Activated naive CD8-positive, alpha-beta T cell treated with anti-CD3 and anti-CD28 coated beads, Interleukin-2, amount 50 U/mL, for 24 hours (primary cell): ENCODE results near the gene LDLRAD3.

ENCODE experiments used
- ATAC-seq: fragments of 150-1000 bp; cut with Tn5 transposase; one replicate; pipeline ENCODE4 v1.10.0; 2021
- DNase-seq: peaks from one replicate; pipeline ENCODE4 v3.0.0; 2021
- H3K27ac Mint-ChIP-seq: one replicate; pipeline ENCODE4 v1.8.0; 2021; ENCODE audit warnings: mild to moderate bottlenecking, mixed read lengths
- H3K27me3 Mint-ChIP-seq: one replicate; pipeline ENCODE4 v1.8.0; 2021; ENCODE audit warnings: mixed read lengths
- H3K36me3 Mint-ChIP-seq: one replicate; pipeline ENCODE4 v1.8.0; 2021; ENCODE audit warnings: low read depth, mixed read lengths
- H3K4me1 Mint-ChIP-seq: one replicate; pipeline ENCODE4 v1.8.0; 2021; ENCODE audit warnings: mixed read lengths
- H3K4me3 Mint-ChIP-seq: one replicate; pipeline ENCODE4 v1.8.0; 2021; ENCODE audit warnings: mild to moderate bottlenecking, moderate library complexity, mixed read lengths
- H3K9me3 Mint-ChIP-seq: one replicate; pipeline ENCODE4 v1.8.0; 2021; ENCODE audit warnings: mixed read lengths

LDLRAD3 gene

GRCh38 chr11:36264011-36264972 lies 320.4 kb downstream of the LDLRAD3 start:
- Mint-ChIP-seq H3K4me1 (no peaks in the 10 kb centered on the region), H3K27ac (no peak overlapping the region), H3K36me3 (no peaks in the 10 kb centered on the region), H3K27me3 (peaks cover 3% of the 10 kb centered on the region), H3K4me3 (no peak overlapping the region), H3K9me3 (no peaks in the 10 kb centered on the region)
- ATAC-seq (no peak), DNase-seq (no peak)

GRCh38 chr11:36264973-36265344 lies 321.1 kb downstream of the LDLRAD3 start:
- Mint-ChIP-seq H3K4me1 (no peaks in the 10 kb centered on the region), H3K27ac (no peak overlapping the region), H3K4me3 (no peak overlapping the region), H3K9me3 (no peaks in the 10 kb centered on the region), H3K36me3 (no peaks in the 10 kb centered on the region), H3K27me3 (peaks cover 2% of the 10 kb centered on the region)
- ATAC-seq (no peak), DNase-seq (no peak)

DNA sequence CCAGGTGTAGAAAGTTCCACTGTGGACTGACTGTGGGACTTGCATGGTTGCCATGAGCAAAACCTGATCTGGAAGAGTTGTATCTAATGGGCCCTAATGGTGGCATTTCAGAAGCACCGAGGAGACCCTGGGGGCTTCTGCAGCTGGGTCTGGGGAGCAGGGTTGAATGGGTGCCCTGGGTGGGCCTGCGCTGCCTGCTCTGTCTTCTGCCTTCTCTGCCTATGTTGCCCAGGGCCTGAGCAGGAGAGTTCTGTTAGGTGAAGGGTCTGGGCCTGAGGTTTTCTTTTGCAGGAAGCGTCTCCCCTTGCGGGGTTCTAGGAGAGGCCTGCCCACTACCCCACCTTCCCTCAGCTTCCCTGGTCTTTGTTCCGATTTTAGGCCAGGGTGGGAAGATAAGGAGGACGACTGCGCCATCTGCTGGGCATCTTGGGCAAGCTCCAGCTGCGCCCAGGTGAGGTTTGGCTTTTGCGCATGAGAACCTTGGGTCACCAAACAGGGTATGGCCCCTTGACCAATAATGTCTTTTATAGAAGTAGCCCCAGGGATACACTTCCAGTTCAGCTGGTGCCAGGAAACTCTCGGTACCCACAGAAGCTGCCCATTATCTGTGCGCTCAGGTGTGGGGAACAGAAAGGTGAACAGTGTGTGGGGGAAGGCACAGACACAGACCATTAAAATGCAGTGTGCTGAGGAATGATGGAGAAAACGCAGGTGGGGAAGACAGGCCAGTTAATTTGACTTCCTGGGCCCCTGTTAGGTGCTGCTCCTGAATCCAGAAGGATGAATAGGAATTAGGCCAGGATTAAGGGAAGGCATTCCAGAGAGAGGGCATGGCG lies 322.1 kb downstream of the LDLRAD3 start:
- Mint-ChIP-seq H3K27me3 (peaks cover 2% of the 10 kb centered on the region), H3K27ac (no peak overlapping the region), H3K9me3 (no peaks in the 10 kb centered on the region), H3K4me1 (no peaks in the 10 kb centered on the region), H3K4me3 (no peak overlapping the region), H3K36me3 (no peaks in the 10 kb centered on the region)
- peak; percentile 67 for DNase-seq
- peak; percentile 35 for ATAC-seq

DNA sequence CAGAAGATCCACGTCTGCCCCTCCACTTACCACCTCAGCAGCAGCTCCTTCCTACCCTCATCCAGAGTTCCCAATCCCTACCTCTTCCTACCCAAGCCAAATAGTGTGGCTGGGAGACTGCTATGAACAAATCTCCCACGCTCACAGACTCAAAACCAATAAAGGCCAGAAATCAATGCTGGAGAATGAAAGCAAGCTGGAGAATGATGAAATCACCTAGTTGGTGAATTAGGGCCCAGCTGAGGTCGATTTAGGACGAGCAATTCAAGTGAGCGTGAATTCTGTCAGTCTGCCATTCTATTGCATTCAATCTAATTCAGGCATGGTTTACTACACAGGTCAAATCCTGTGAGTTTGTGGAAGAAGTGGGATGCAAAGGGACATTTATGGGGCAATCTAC lies 322.9 kb downstream of the LDLRAD3 start:
- H3K27ac Mint-ChIP-seq: no peak overlapping the region
- no peaks in the 10 kb centered on the region for H3K9me3 Mint-ChIP-seq
- H3K27me3 Mint-ChIP-seq: peaks cover 2% of the 10 kb centered on the region
- DNase-seq: no peak
- H3K36me3 Mint-ChIP-seq: no peaks in the 10 kb centered on the region
- no peak for ATAC-seq
- no peak overlapping the region for H3K4me3 Mint-ChIP-seq
- no peaks in the 10 kb centered on the region for H3K4me1 Mint-ChIP-seq

GRCh38 chr11:36268337-36268985 lies 324.6 kb downstream of the LDLRAD3 start:
- ATAC-seq (no peak), DNase-seq (no peak)
- H3K9me3 Mint-ChIP-seq: no peaks in the 10 kb centered on the region
- H3K4me1 Mint-ChIP-seq: no peaks in the 10 kb centered on the region
- H3K27me3 Mint-ChIP-seq: no peaks in the 10 kb centered on the region
- H3K4me3 Mint-ChIP-seq: no peak overlapping the region
- no peak overlapping the region for H3K27ac Mint-ChIP-seq
- peaks cover 13% of the 10 kb centered on the region for H3K36me3 Mint-ChIP-seq

DNA sequence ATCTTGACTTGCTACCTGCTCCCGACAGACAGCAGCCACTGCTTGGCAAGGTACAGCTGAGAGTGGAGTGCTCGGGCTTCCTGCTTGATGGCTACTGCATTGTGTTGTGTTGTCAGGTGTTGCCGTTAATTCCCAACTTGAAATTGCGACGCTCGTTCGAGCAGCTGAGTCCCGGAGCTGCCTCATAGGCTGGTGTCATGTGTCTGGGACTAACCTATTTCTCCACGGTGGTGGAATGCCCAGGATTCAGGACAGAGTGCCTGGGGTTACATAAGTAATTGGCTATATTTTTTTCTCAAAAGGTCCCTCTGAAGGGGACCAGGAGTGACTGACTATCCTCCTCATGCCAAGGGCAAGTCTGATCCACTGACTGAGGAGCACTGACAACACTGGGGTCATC lies 326.8 kb downstream of the LDLRAD3 start:
- Mint-ChIP-seq H3K9me3 (no peaks in the 10 kb centered on the region), H3K27ac (no peak overlapping the region), H3K27me3 (no peaks in the 10 kb centered on the region), H3K4me1 (no peaks in the 10 kb centered on the region), H3K36me3 (peaks cover 21% of the 10 kb centered on the region), H3K4me3 (no peak overlapping the region)
- no peak for ATAC-seq
- DNase-seq: no peak

- Mint-ChIP-seq H3K9me3 (no peaks in the 10 kb centered on the region), H3K36me3 (peaks cover 22% of the 10 kb centered on the region), H3K27ac (no peak overlapping the region), H3K4me3 (no peak overlapping the region), H3K4me1 (no peaks in the 10 kb centered on the region), H3K27me3 (no peaks in the 10 kb centered on the region)
- ATAC-seq (no peak), DNase-seq (no peak)
Measured at GRCh38 chr11:36271794-36272407, 328.0 kb downstream of the LDLRAD3 start.

GRCh38 chr11:36273110-36273509 lies 329.2 kb downstream of the LDLRAD3 start:
- Mint-ChIP-seq H3K27me3 (no peaks in the 10 kb centered on the region), H3K27ac (no peak overlapping the region), H3K36me3 (peaks cover 23% of the 10 kb centered on the region), H3K4me1 (no peaks in the 10 kb centered on the region), H3K4me3 (no peak overlapping the region), H3K9me3 (no peaks in the 10 kb centered on the region)
- DNase-seq: no peak
- ATAC-seq: no peak

DNA sequence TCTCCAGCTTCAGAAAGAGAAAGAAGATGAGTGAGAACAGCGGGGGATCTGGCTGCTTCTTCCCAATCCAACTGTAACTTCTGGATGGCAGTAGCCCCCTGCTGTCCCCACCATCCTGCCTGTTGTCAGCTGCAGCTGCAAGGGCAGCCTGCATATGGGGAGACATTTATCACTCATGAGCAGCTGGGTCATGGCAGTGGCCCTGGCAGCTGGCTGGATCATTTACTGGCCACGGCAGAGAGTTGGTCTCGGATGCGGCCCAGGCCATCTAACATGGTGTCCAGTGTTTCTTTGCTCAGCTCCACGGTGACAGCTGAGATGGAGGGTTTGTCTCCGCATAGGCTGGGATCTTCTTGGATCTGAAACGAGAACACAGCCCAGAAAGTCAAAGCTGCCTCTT lies 330.6 kb downstream of the LDLRAD3 start:
- no peak overlapping the region for H3K4me3 Mint-ChIP-seq
- peaks cover 23% of the 10 kb centered on the region for H3K36me3 Mint-ChIP-seq
- no peaks in the 10 kb centered on the region for H3K27me3 Mint-ChIP-seq
- no peak for DNase-seq
- no peaks in the 10 kb centered on the region for H3K4me1 Mint-ChIP-seq
- no peak for ATAC-seq
- H3K9me3 Mint-ChIP-seq: no peaks in the 10 kb centered on the region
- H3K27ac Mint-ChIP-seq: no peak overlapping the region

DNA sequence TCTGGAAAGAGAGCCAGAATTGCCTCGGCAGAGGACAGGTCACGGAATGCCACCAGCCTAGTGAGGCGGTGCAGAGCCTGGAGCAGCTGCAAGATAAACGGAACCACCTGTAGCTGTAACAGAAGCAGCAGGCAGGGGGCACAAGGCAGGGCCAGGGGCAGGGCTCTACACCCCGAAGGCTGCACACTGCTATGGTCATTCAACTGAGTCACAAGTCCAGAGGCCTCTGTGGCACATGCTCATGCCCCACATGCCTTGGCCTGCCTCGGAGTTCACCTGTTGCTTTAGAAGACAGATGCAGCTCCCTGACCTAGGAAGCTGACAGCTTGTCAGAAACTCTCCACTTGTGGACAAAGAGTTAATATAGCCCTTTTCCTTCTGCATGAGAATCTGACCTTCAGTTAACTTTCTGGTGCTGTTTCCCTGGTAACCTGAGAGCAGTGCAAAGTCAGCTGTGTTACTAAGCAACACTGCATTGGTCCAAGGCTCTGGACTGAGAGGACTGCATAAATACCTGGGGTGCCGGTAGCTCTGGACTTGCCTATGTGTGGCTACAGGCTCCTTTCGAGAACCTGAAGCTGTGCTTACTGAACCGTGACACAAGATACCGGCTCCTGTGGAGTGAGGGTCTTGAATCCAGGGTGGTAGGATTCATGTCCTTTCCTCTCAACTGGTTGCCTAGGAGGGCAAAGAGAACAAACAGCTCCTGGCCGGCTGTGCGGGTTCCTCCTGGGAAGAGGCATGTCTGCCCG lies 334.8 kb downstream of the LDLRAD3 start:
- Mint-ChIP-seq H3K27me3 (no peaks in the 10 kb centered on the region), H3K27ac (no peak overlapping the region), H3K4me3 (no peak overlapping the region), H3K36me3 (peaks cover 20% of the 10 kb centered on the region), H3K9me3 (no peaks in the 10 kb centered on the region), H3K4me1 (peaks cover 2% of the 10 kb centered on the region)
- DNase-seq (no peak), ATAC-seq (no peak)

DNA sequence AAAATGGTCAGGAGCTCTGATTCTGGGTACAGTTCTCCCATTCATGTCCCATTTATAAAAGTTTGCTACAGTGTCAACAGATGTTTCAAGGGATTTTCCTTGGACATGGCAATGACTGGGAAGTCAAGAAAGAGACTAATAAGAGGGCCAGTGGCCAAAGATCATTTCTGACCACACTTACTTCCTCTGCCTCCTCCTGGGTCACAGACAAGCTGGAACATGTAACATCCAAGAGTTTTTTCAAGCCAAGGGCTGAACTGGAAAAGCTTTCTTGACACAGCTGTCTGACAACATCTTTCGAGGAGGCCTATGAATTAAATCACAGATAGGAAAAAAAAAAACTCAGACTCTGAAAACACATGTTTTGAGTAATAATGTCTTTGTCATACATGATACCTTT lies 336.7 kb downstream of the LDLRAD3 start:
- H3K9me3 Mint-ChIP-seq: no peaks in the 10 kb centered on the region
- peaks cover 14% of the 10 kb centered on the region for H3K36me3 Mint-ChIP-seq
- H3K4me1 Mint-ChIP-seq: peaks cover 10% of the 10 kb centered on the region
- no peak overlapping the region for H3K4me3 Mint-ChIP-seq
- H3K27me3 Mint-ChIP-seq: no peaks in the 10 kb centered on the region
- DNase-seq (no peak), ATAC-seq (no peak)
- H3K27ac Mint-ChIP-seq: no peak overlapping the region
